Natural killer cell treated with Interleukin-12 subunit alpha and Interleukin-12 subunit beta and Interleukin-15 and Interleukin-18, amount 100 ng/mL, for 72 hours (primary cell): ENCODE data around the gene CD3D. TPM values are rescaled to one million over a fixed set of nuclear protein-coding genes. Genes with fewer than 3 reads are reported as not detected.

Experiments used
- ATAC-seq, 2 donors: fragments of 150-1000 bp; cut with Tn5 transposase in 1 of 2; sonication (Bioruptor Pico), chemical (Tn5 transposase) in 1 of 2; 2 replicates each; pipeline ENCODE4 v1.10.0; 2021
- DNase-seq: peaks from one replicate; pipeline ENCODE4 v3.0.0; 2022; ENCODE audit warnings: low spot score
- H3K27ac Mint-ChIP-seq, 2 donors: 1 replicate in 1 of 2; 2 replicates in 1 of 2; pipeline ENCODE4 v1.8.0; 2022; ENCODE audit warnings: mixed read lengths in 2 of 2, mild to moderate bottlenecking in 1 of 2, moderate library complexity in 1 of 2
- H3K27me3 Mint-ChIP-seq, 2 donors: 1 replicate in 1 of 2; 2 replicates in 1 of 2; pipeline ENCODE4 v1.8.0; 2022; ENCODE audit warnings: mixed read lengths in 2 of 2
- H3K36me3 Mint-ChIP-seq: one replicate; pipeline ENCODE4 v1.8.0; 2022; ENCODE audit warnings: mixed read lengths
- H3K4me1 Mint-ChIP-seq, 2 donors: 1 replicate in 1 of 2; 2 replicates in 1 of 2; pipeline ENCODE4 v1.8.0; 2022; ENCODE audit warnings: low read depth in 2 of 2, mixed read lengths in 2 of 2, mild to moderate bottlenecking in 1 of 2
- H3K4me3 Mint-ChIP-seq: one replicate; pipeline ENCODE4 v1.8.0; 2022; ENCODE audit warnings: mixed read lengths
- H3K9me3 Mint-ChIP-seq: 2 replicates; pipeline ENCODE4 v1.8.0; 2022; ENCODE audit warnings: mixed read lengths
- total RNA-seq, 2 donors: library from RNA; stranded (reverse); gene quantifications; one replicate each; pipeline ENCODE4 v1.2.3, GENCODE V29; 2022

Gene CD3D
- 100 to 1,000 TPM in 1 of 2 donors, 10 to 100 TPM in 1; 30.5 to 161 TPM for total RNA-seq

GRCh38 chr11:118342503-118343161 is at the start of gene CD3D:
CD3D (minus strand) TSS chr11:118342705; CDS start chr11:118342607, 98 bp downstream.
- Mint-ChIP-seq H3K9me3 (no peaks in the 10 kb centered on the region), H3K27me3 (no peaks in the 10 kb centered on the region), H3K4me3 (peak within 1 kb of the TSS; percentile 91), H3K27ac (peak within 1 kb of the TSS; percentile 81 to 93), H3K4me1 (peaks cover 32 to 56% of the 10 kb centered on the region in 2 donors), H3K36me3 (peaks cover 5% of the 10 kb centered on the region)
- DNase-seq, result no peak
- ATAC-seq, result peak in 1 of 2 donors; percentile 76

- Mint-ChIP-seq H3K4me3 (no peak overlapping the region), H3K9me3 (no peaks in the 10 kb centered on the region), H3K27me3 (no peaks in the 10 kb centered on the region), H3K4me1 (no peaks in the 10 kb centered on the region), H3K27ac (no peak overlapping the region), H3K36me3 (peaks cover 43% of the 10 kb centered on the region)
- no peak for ATAC-seq
- DNase-seq, result no peak
These were observed 41.2 kb upstream of the CD3D start for GRCh38 chr11:118383657-118384056.

GRCh38 chr11:118382954-118383353 is 40.4 kb upstream of the CD3D start:
- Mint-ChIP-seq H3K4me3 (no peak overlapping the region), H3K27me3 (no peaks in the 10 kb centered on the region), H3K4me1 (no peaks in the 10 kb centered on the region), H3K27ac (no peak overlapping the region), H3K9me3 (no peaks in the 10 kb centered on the region), H3K36me3 (peaks cover 47% of the 10 kb centered on the region)
- no peak for DNase-seq
- ATAC-seq, result no peak

- Mint-ChIP-seq H3K36me3 (peaks cover 35% of the 10 kb centered on the region), H3K4me3 (no peak overlapping the region), H3K27me3 (no peaks in the 10 kb centered on the region), H3K4me1 (peaks cover 0 to 3% of the 10 kb centered on the region in 2 donors), H3K9me3 (no peaks in the 10 kb centered on the region), H3K27ac (no peak overlapping the region)
- no peak for ATAC-seq
- no peak for DNase-seq
These were observed 38.1 kb upstream of the CD3D start for GRCh38 chr11:118380571-118380970.

- Mint-ChIP-seq H3K9me3 (no peaks in the 10 kb centered on the region), H3K36me3 (peaks cover 33% of the 10 kb centered on the region), H3K27ac (no peak overlapping the region), H3K4me3 (no peak overlapping the region), H3K4me1 (peaks cover 0 to 3% of the 10 kb centered on the region in 2 donors), H3K27me3 (no peaks in the 10 kb centered on the region)
- ATAC-seq (no peak), DNase-seq (no peak)
These were observed 37.0 kb upstream of the CD3D start for GRCh38 chr11:118379497-118379896.

- no peak for ATAC-seq
- no peak for DNase-seq
- no peak overlapping the region for H3K4me3 Mint-ChIP-seq
- peaks cover 50% of the 10 kb centered on the region for H3K36me3 Mint-ChIP-seq
- peak overlapping the region in 1 of 2 donors; percentile 24 for H3K27ac Mint-ChIP-seq
- H3K27me3 Mint-ChIP-seq, result no peaks in the 10 kb centered on the region
- no peaks in the 10 kb centered on the region for H3K9me3 Mint-ChIP-seq
- peaks cover 0 to 3% of the 10 kb centered on the region in 2 donors for H3K4me1 Mint-ChIP-seq
These were observed 33.5 kb upstream of the CD3D start for GRCh38 chr11:118375978-118376377.

GRCh38 chr11:118374729-118375128 is 32.2 kb upstream of the CD3D start:
- Mint-ChIP-seq H3K27ac (no peak overlapping the region), H3K36me3 (peaks cover 51% of the 10 kb centered on the region), H3K9me3 (no peaks in the 10 kb centered on the region), H3K4me1 (peaks cover 0 to 3% of the 10 kb centered on the region in 2 donors), H3K27me3 (no peaks in the 10 kb centered on the region), H3K4me3 (no peak overlapping the region)
- DNase-seq, result no peak
- no peak for ATAC-seq

- Mint-ChIP-seq H3K27ac (no peak overlapping the region), H3K36me3 (peaks cover 53% of the 10 kb centered on the region), H3K27me3 (no peaks in the 10 kb centered on the region), H3K4me1 (peaks cover 0 to 3% of the 10 kb centered on the region in 2 donors), H3K4me3 (no peak overlapping the region), H3K9me3 (no peaks in the 10 kb centered on the region)
- DNase-seq, result no peak
- ATAC-seq, result no peak
These were observed 31.4 kb upstream of the CD3D start for GRCh38 chr11:118373871-118374270.

- peaks cover 56% of the 10 kb centered on the region for H3K36me3 Mint-ChIP-seq
- H3K4me3 Mint-ChIP-seq, result no peak overlapping the region
- H3K27ac Mint-ChIP-seq, result no peak overlapping the region
- ATAC-seq (no peak), DNase-seq (no peak)
- H3K27me3 Mint-ChIP-seq, result no peaks in the 10 kb centered on the region
- peaks cover 0 to 3% of the 10 kb centered on the region in 2 donors for H3K4me1 Mint-ChIP-seq
- H3K9me3 Mint-ChIP-seq, result no peaks in the 10 kb centered on the region
These were observed 30.8 kb upstream of the CD3D start for GRCh38 chr11:118373263-118373662.

- Mint-ChIP-seq H3K4me3 (no peak overlapping the region), H3K27ac (no peak overlapping the region), H3K36me3 (peaks cover 47% of the 10 kb centered on the region), H3K4me1 (peaks cover 0 to under 1% of the 10 kb centered on the region in 2 donors), H3K9me3 (no peaks in the 10 kb centered on the region), H3K27me3 (no peaks in the 10 kb centered on the region)
- ATAC-seq (no peak), DNase-seq (no peak)
These were observed 28.3 kb upstream of the CD3D start for GRCh38 chr11:118370774-118371173.

- H3K36me3 Mint-ChIP-seq, result peaks cover 26% of the 10 kb centered on the region
- H3K27ac Mint-ChIP-seq, result no peak overlapping the region
- peaks cover 15 to 21% of the 10 kb centered on the region in 2 donors for H3K4me1 Mint-ChIP-seq
These were observed 23.8 kb upstream of the CD3D start for GRCh38 chr11:118366287-118366686.

GRCh38 chr11:118364956-118365615 is 22.6 kb upstream of the CD3D start:
- DNase-seq (no peak), ATAC-seq (no peak)
- Mint-ChIP-seq H3K27me3 (no peaks in the 10 kb centered on the region), H3K9me3 (no peaks in the 10 kb centered on the region), H3K4me1 (peaks cover 18 to 27% of the 10 kb centered on the region in 2 donors), H3K36me3 (peaks cover 24% of the 10 kb centered on the region), H3K27ac (no peak overlapping the region), H3K4me3 (no peak overlapping the region)

More at GRCh38 chr11:118366287-118366686, 23.8 kb upstream of the CD3D start:
- no peak for ATAC-seq
- no peaks in the 10 kb centered on the region for H3K9me3 Mint-ChIP-seq
- no peaks in the 10 kb centered on the region for H3K27me3 Mint-ChIP-seq
- no peak overlapping the region for H3K4me3 Mint-ChIP-seq
- DNase-seq, result no peak

- Mint-ChIP-seq H3K4me3 (peak within 1 kb of the TSS; percentile 98), H3K36me3 (peaks cover 11% of the 10 kb centered on the region), H3K27ac (peak within 1 kb of the TSS; percentile 95 to 99), H3K4me1 (peaks cover 30 to 37% of the 10 kb centered on the region in 2 donors), H3K9me3 (no peaks in the 10 kb centered on the region), H3K27me3 (no peaks in the 10 kb centered on the region)
- ATAC-seq (peak; percentile 96), DNase-seq (peak; percentile 99)
These were observed 16.9 kb upstream of the CD3D start, which contains the start of gene UBE4A for GRCh38 chr11:118359295-118359958. UBE4A (plus strand) TSS chr11:118359600; CDS start chr11:118365081, 5,481 bp downstream.

- Mint-ChIP-seq H3K9me3 (no peaks in the 10 kb centered on the region), H3K27me3 (no peaks in the 10 kb centered on the region), H3K27ac (peak overlapping the region; percentile 6 to 95), H3K4me1 (peaks cover 27 to 32% of the 10 kb centered on the region in 2 donors), H3K36me3 (peaks cover 11% of the 10 kb centered on the region), H3K4me3 (no peak overlapping the region)
- ATAC-seq, result no peak
- no peak for DNase-seq
These were observed 15.6 kb upstream of the CD3D start for GRCh38 chr11:118358071-118358470.
